Measurements from ENCODE around the gene TCTN2.

TCTN2 gene

DNA sequence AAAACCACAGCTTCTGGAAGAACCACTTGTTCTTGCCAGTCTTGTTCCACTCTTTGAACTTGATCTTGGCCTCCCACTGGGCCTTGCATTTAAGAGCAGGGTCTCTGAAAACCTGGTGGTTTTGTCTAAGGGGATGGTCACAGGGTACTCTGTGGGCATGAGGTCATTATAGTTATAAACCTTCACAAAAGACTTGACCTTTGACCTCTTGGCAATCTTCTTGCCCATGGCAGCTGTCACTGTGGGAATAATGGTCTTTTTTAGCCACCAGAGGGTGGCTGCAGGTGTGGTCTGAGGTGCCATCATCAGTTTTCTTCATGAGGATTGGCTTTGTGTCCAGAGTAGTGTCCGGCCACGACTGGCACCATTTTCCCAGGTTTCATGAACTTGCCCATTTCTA, 50.3 kb downstream of the TCTN2 start:
- TF ChIP-seq, protein P1, sequence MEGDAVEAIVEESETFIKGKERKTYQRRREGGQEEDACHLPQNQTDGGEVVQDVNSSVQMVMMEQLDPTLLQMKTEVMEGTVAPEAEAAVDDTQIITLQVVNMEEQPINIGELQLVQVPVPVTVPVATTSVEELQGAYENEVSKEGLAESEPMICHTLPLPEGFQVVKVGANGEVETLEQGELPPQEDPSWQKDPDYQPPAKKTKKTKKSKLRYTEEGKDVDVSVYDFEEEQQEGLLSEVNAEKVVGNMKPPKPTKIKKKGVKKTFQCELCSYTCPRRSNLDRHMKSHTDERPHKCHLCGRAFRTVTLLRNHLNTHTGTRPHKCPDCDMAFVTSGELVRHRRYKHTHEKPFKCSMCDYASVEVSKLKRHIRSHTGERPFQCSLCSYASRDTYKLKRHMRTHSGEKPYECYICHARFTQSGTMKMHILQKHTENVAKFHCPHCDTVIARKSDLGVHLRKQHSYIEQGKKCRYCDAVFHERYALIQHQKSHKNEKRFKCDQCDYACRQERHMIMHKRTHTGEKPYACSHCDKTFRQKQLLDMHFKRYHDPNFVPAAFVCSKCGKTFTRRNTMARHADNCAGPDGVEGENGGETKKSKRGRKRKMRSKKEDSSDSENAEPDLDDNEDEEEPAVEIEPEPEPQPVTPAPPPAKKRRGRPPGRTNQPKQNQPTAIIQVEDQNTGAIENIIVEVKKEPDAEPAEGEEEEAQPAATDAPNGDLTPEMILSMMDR (IDR thresholded peaks at IDR 0.05): no peak
- H3K36me3 ChIP-seq (ENCODE audit: control insufficient read depth, insufficient read depth, low read length): no peaks in the 10 kb centered on the region
- H3K4me3 ChIP-seq (ENCODE audit: low read depth, low read length): no peak overlapping the region

DNA sequence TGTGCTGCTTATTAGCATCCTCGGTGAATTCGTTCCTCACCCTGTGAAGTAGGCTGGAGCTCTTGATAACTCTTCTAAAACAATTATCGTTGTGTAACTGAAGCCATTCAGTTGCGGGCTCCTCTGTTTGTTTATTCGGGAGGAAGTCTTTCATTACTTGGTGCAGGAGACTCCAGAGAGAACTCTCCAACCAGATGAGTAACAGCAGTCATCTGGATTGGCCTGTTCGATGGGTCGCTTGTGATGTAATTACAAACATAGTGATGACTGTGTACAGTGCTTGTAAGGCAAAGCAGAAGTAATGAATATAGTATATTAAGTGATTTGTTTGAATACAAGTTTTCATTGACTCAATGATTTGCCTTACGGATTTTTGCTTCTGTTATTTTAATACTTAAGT, 52.1 kb downstream of the TCTN2 start:
- H3K4me3 ChIP-seq (ENCODE audit: low read depth, low read length): no peak overlapping the region
- no peak overlapping the region for H3K9ac ChIP-seq
- H3K4me1 ChIP-seq: no peaks in the 10 kb centered on the region
- TF ChIP-seq, protein P1 (IDR thresholded peaks at IDR 0.05): no peak
- H3K27me3 ChIP-seq (ENCODE audit: control insufficient read depth, insufficient read depth, low read length): no peaks in the 10 kb centered on the region
- H3K9me3 ChIP-seq (ENCODE audit: control insufficient read depth, low read length): no peaks in the 10 kb centered on the region
- no peaks in the 10 kb centered on the region for H3K79me2 ChIP-seq
- no peaks in the 10 kb centered on the region for H3K36me3 ChIP-seq (ENCODE audit: control insufficient read depth, insufficient read depth, low read length)
- no peak overlapping the region for H2AFZ ChIP-seq
- H3K4me2 ChIP-seq (ENCODE audit: low read length): no peak overlapping the region
- H3K27ac ChIP-seq: no peak overlapping the region

More for the DNA sequence above, 50.3 kb downstream of the TCTN2 start:
- Histone ChIP-seq H3K9me3 (ENCODE audit: control insufficient read depth, low read length) (no peaks in the 10 kb centered on the region), H3K27ac (no peak overlapping the region), H3K9ac (no peak overlapping the region), H2AFZ (no peak overlapping the region), H3K4me1 (no peaks in the 10 kb centered on the region), H3K4me2 (ENCODE audit: low read length) (no peak overlapping the region), H3K79me2 (no peaks in the 10 kb centered on the region), H3K27me3 (ENCODE audit: control insufficient read depth, insufficient read depth, low read length) (no peaks in the 10 kb centered on the region)

DNA sequence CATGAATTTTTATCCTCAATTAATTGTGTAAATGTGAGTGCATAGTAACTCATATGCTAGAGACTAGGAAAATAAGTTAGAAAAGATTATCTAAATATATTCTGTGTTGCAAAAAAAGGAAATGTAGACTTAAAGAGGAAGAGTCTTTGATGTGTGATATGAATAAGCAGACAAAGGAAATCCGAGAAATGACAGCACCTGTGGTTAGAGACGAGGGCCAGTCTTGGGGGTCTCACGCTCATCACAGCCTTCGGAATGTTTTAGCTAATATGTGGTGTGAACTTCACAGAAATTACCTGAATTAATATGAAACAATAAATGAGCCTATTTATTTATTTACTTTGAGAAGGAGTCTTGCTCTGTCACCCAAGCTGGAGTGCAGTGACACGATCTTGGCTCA, 52.9 kb downstream of the TCTN2 start:
- H3K9me3 ChIP-seq (ENCODE audit: control insufficient read depth, low read length): no peaks in the 10 kb centered on the region
- no peak overlapping the region for H3K27ac ChIP-seq
- no peaks in the 10 kb centered on the region for H3K27me3 ChIP-seq (ENCODE audit: control insufficient read depth, insufficient read depth, low read length)
- TF ChIP-seq, protein P1 (IDR thresholded peaks at IDR 0.05): no peak
- H3K9ac ChIP-seq: no peak overlapping the region
- no peak overlapping the region for H3K4me3 ChIP-seq (ENCODE audit: low read depth, low read length)
- H3K4me2 ChIP-seq (ENCODE audit: low read length): no peak overlapping the region
- no peaks in the 10 kb centered on the region for H3K79me2 ChIP-seq
- H2AFZ ChIP-seq: no peak overlapping the region
- no peaks in the 10 kb centered on the region for H3K4me1 ChIP-seq
- no peaks in the 10 kb centered on the region for H3K36me3 ChIP-seq (ENCODE audit: control insufficient read depth, insufficient read depth, low read length)

DNA sequence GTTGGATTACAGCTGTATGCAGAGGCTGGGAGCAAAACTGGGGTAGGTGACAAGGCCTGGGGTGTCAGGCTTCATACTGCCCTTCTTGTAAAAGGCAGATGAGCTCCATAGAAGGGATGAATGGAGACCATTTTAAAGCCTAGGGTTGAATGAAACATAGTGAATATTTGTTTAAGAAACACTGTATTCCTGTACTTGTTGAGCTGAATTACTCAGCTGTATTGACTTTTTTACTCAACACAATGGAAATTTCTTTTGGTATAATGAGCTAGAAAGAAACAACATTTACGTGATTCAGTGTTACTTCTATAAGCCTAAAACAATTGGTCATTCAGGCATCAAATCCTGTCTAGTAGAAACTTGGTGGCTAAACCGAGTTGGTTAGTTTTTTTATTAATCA, 55.3 kb downstream of the TCTN2 start:
- H3K27me3 ChIP-seq (ENCODE audit: control insufficient read depth, insufficient read depth, low read length): no peaks in the 10 kb centered on the region
- no peak overlapping the region for H3K4me2 ChIP-seq (ENCODE audit: low read length)
- H3K79me2 ChIP-seq: no peaks in the 10 kb centered on the region
- H3K4me3 ChIP-seq (ENCODE audit: low read depth, low read length): no peak overlapping the region
- no peaks in the 10 kb centered on the region for H3K9me3 ChIP-seq (ENCODE audit: control insufficient read depth, low read length)
- no peak overlapping the region for H2AFZ ChIP-seq
- no peaks in the 10 kb centered on the region for H3K36me3 ChIP-seq (ENCODE audit: control insufficient read depth, insufficient read depth, low read length)
- H3K27ac ChIP-seq: no peak overlapping the region
- TF ChIP-seq, protein P1 (IDR thresholded peaks at IDR 0.05): no peak
- no peak overlapping the region for H3K9ac ChIP-seq
- no peaks in the 10 kb centered on the region for H3K4me1 ChIP-seq

DNA sequence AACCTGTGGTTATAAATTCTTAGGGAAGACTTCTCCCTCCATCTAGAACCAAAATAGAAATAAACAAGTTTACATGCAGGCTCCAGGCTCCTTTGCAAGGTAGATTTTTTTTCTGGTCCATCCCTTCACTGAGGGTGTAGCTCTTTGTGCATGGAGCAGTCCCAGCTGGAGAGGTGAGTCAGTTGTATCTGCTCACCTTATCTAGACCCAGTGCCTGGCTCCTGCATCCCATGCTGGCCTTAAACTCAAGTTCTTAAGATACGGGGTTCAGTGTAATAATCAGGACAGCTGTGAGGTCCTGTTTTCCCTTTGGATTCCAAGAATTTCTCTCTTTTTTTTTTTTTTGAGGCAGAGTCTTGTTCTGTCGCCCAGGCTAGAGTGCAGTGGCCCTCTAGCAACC, 56.0 kb downstream of the TCTN2 start:
- Histone ChIP-seq H2AFZ (no peak overlapping the region), H3K27ac (no peak overlapping the region), H3K36me3 (ENCODE audit: control insufficient read depth, insufficient read depth, low read length) (no peaks in the 10 kb centered on the region), H3K79me2 (no peaks in the 10 kb centered on the region), H3K9ac (no peak overlapping the region), H3K4me3 (ENCODE audit: low read depth, low read length) (no peak overlapping the region), H3K4me2 (ENCODE audit: low read length) (no peak overlapping the region), H3K4me1 (no peaks in the 10 kb centered on the region), H3K27me3 (ENCODE audit: control insufficient read depth, insufficient read depth, low read length) (no peaks in the 10 kb centered on the region), H3K9me3 (ENCODE audit: control insufficient read depth, low read length) (no peaks in the 10 kb centered on the region)
- TF ChIP-seq, protein P1 (IDR thresholded peaks at IDR 0.05): no peak

Measured in parathyroid adenoma (tissue), 2 donors.